Panc1 (cell line): ENCODE results near the gene DOCK1. TPM values are rescaled to one million over a fixed set of nuclear protein-coding genes. Genes with fewer than 3 reads are reported as not detected.

Source experiments
- ATAC-seq: fragments of 200-7000 bp; cut with Tn5 transposase; 2 replicates; pipeline ENCODE4 v1.9.1; 2020; ENCODE audit warnings: mild to moderate bottlenecking, moderate library complexity
- BruUV-seq: library from RNA; stranded (reverse); fragments of 400-500 nt; replicated peaks from 2 replicates; lab custom pipeline; 2021; lab: Mats Ljungman, UMichigan
- CTCF ChIA-PET: fragments of 300-600 bp; sonication (Branson Sonifier 250); formaldehyde crosslinking; loops from one replicate; lab custom pipeline; 2022; ENCODE audit warnings: antibody characterized with exemption; lab: Charles Lee
- POLR2A ChIA-PET: fragments of 300-600 bp; sonication (Branson Sonifier 250); formaldehyde crosslinking; loops from one replicate; lab custom pipeline; 2022; ENCODE audit warnings: antibody characterized with exemption; lab: Charles Lee
- DNase-seq: peaks from one replicate; pipeline ENCODE4 v3.0.0-alpha.2; 2010; ENCODE audit warnings: low read depth, low spot score
- H3K27ac ChIP-seq: 2 replicates; pipeline ENCODE4 v1.5.1; 2011; ENCODE audit warnings: mild to moderate bottlenecking, low read length, inconsistent platforms
- H3K27me3 ChIP-seq: fragments of 200-500 bp; sonication (Bioruptor generic); 2 replicates; pipeline ENCODE4 v1.6.0; 2014; ENCODE audit warnings: low read length, inconsistent platforms; ENCODE audit not compliant: control insufficient read depth, insufficient read depth
- H3K36me3 ChIP-seq: fragments of 200-500 bp; sonication (Bioruptor generic); 2 replicates; pipeline ENCODE4 v1.5.1; 2014; ENCODE audit warnings: inconsistent platforms, mild to moderate bottlenecking, low read length, moderate library complexity; ENCODE audit not compliant: control insufficient read depth, insufficient read depth
- H3K4me1 ChIP-seq: 2 replicates; pipeline ENCODE4 v1.5.1; 2011; ENCODE audit warnings: inconsistent platforms, mild to moderate bottlenecking, low read length, moderate library complexity; ENCODE audit not compliant: control insufficient read depth, insufficient read depth
- H3K4me3 ChIP-seq, 2 experiments: 2 replicates each; pipeline ENCODE4 v1.5.1; 2011 to 2012; ENCODE audit warnings: low read depth in 2 of 2, low read length in 2 of 2, mild to moderate bottlenecking in 2 of 2, inconsistent platforms in 1 of 2, moderate library complexity in 1 of 2
- H3K9me3 ChIP-seq: fragments of 200-500 bp; sonication (Bioruptor generic); 2 replicates; pipeline ENCODE4 v1.5.1; 2014; ENCODE audit warnings: low read depth, mild to moderate bottlenecking, inconsistent platforms, low read length, moderate library complexity; ENCODE audit not compliant: control insufficient read depth, insufficient read depth
- CTCF ChIP-seq: fragments of 450-650 bp; IDR thresholded peaks from 2 replicates; pipeline ENCODE4 v1.5.1; 2017; ENCODE audit warnings: mild to moderate bottlenecking
- POLR2AphosphoS5 ChIP-seq: IDR thresholded peaks from 2 replicates; pipeline ENCODE4 v1.6.1; 2012; ENCODE audit warnings: mild to moderate bottlenecking, low read depth, low read length, moderate library complexity
- REST ChIP-seq, 2 experiments: IDR thresholded peaks; 2 replicates each; pipeline ENCODE4 v1.6.1; 2011 to 2012; ENCODE audit warnings: low read depth in 2 of 2, control low read depth in 1 of 2, low read length in 1 of 2, mild to moderate bottlenecking in 1 of 2, moderate library complexity in 1 of 2; ENCODE audit not compliant: insufficient read depth in 1 of 2
- SIN3A ChIP-seq: IDR thresholded peaks from 2 replicates; pipeline ENCODE4 v1.6.1; 2012; ENCODE audit warnings: low read depth, mild to moderate bottlenecking, low read length, moderate library complexity, borderline replicate concordance; ENCODE audit not compliant: insufficient read depth
- TCF7L2 ChIP-seq: IDR thresholded peaks from 2 replicates; pipeline ENCODE4 v1.6.1; 2011; ENCODE audit warnings: mild to moderate bottlenecking, low read depth, low read length, inconsistent platforms
- in situ Hi-C: cut with HindIII; loops from 2 replicates; pipeline ENCODE4 v1.10.0; 2016; ENCODE audit warnings: low sequenced_read_pairs, low pct_unique_long_range_greater_than_20kb
- intact Hi-C: fragments of 100-400 bp; cut with micrococcal nuclease; formaldehyde crosslinking; loops from one replicate; pipeline ENCODE4 v1.10.0; 2022; ENCODE audit not compliant: unreplicated experiment
- total RNA-seq: library from RNA; stranded (reverse); gene quantifications from one replicate; pipeline ENCODE4 v1.2.1, GENCODE V29; 2021; ENCODE audit not compliant: unreplicated experiment

DOCK1 gene
- total RNA-seq, 1 experiment from 2014 or later, result 67.6 TPM

- Histone ChIP-seq H3K27me3 (no peaks in the 10 kb centered on the region), H3K36me3 (peaks cover 2% of the 10 kb centered on the region; the same call in 1 of the 2 replicates), H3K27ac (no peak overlapping the region), H3K4me3 (no peak overlapping the region), H3K9me3 (no peaks in the 10 kb centered on the region), H3K4me1 (no peaks in the 10 kb centered on the region)
- no peak for TF ChIP-seq SIN3A
- no peak for TF ChIP-seq CTCF
- TF ChIP-seq POLR2AphosphoS5, result no peak
- no peak for TF ChIP-seq REST (IDR thresholded peaks at IDR 0.05; ENCODE audit: insufficient read depth in 1 of 2, low read depth in 2 of 2, low read length in 1 of 2)
- no peak for TF ChIP-seq TCF7L2
- CTCF ChIA-PET, result no interaction called here
- DNase-seq, result no peak
- no TSS peak for BruUV-seq
- no peak; the same call in 1 of the 2 replicates for ATAC-seq
- POLR2A ChIA-PET, result no interaction called here
- intact Hi-C loops, result no loop called here
- in situ Hi-C loops, result no loop called here
Measured at GRCh38 chr10:127142136-127142535, 236.9 kb downstream of the DOCK1 start.

- H3K27ac ChIP-seq, result no peak overlapping the region
- in situ Hi-C loops, result no loop called here
- no peaks in the 10 kb centered on the region for H3K9me3 ChIP-seq
- ChIA-PET CTCF (no interaction called here), POLR2A (no interaction called here)
- H3K4me3 ChIP-seq, result no peak overlapping the region
- TF ChIP-seq TCF7L2 (no peak), SIN3A (no peak), REST (IDR thresholded peaks at IDR 0.05; ENCODE audit: insufficient read depth in 1 of 2, low read depth in 2 of 2, low read length in 1 of 2) (no peak)
- peaks cover 2% of the 10 kb centered on the region; the same call in 1 of the 2 replicates for H3K36me3 ChIP-seq
- BruUV-seq, result no TSS peak
- ATAC-seq (no peak), DNase-seq (no peak)
- H3K27me3 ChIP-seq, result no peaks in the 10 kb centered on the region
- no peaks in the 10 kb centered on the region for H3K4me1 ChIP-seq
- intact Hi-C loops, result no loop called here
Measured at GRCh38 chr10:127142856-127143255, 237.6 kb downstream of the DOCK1 start.
